Lower lobe of right lung (tissue), 2 donors: ENCODE data around the gene TMF1. TPM values are rescaled to one million over a fixed set of nuclear protein-coding genes. Genes with fewer than 3 reads are reported as not detected.
A peak's percentile ranks its signal among the peaks of the same experiment; 100 is the strongest.

Experiments
- ATAC-seq, 2 donors: fragments of 200-7000 bp; cut with Tn5 transposase; one replicate each; pipeline ENCODE4 v1.9.1; 2020 to 2022; ENCODE audit warnings: mild to moderate bottlenecking in 2 of 2, moderate library complexity in 2 of 2
- DNase-seq: peaks from one replicate; pipeline ENCODE4 v3.0.0-alpha.2; 2020
- H3K27ac ChIP-seq: fragments of 200-600 bp; one replicate; pipeline ENCODE4 v1.8.0; 2022
- H3K27me3 ChIP-seq: fragments of 200-600 bp; one replicate; pipeline ENCODE4 v1.8.0; 2022; ENCODE audit warnings: low read depth
- H3K36me3 ChIP-seq: fragments of 200-600 bp; one replicate; pipeline ENCODE4 v1.8.0; 2022; ENCODE audit warnings: mild to moderate bottlenecking
- H3K4me1 ChIP-seq: fragments of 200-600 bp; one replicate; pipeline ENCODE4 v1.8.0; 2022
- H3K4me3 ChIP-seq: fragments of 200-600 bp; one replicate; pipeline ENCODE4 v1.8.0; 2022; ENCODE audit warnings: mild to moderate bottlenecking
- H3K9me3 ChIP-seq: fragments of 200-600 bp; one replicate; pipeline ENCODE4 v1.8.0; 2022
- CTCF ChIP-seq: fragments of 200-600 bp; IDR thresholded peaks from one replicate; pipeline ENCODE4 v1.8.0; 2022; ENCODE audit warnings: antibody characterized with exemption, mild to moderate bottlenecking
- intact Hi-C: fragments of 100-400 bp; cut with DNase I; formaldehyde crosslinking; loops from one replicate; pipeline ENCODE4 v1.11.0; 2022
- total RNA-seq: library from RNA; stranded (reverse); fragmentation: NEBNext Ultra II Directional; extraction: Animal tissue kit (Norgen Biotek cat#: 25700); gene quantifications from one replicate; pipeline ENCODE4 v1.2.1, GENCODE V29; 2021
- donor health status: DM: no; HTN: yes; CAD: no; lungs with severe emphysema.

TMF1 gene
- total RNA-seq, 1 donor from 2014 or later = 40.0 TPM

GRCh38 chr3:69011096-69011730 lies 40.9 kb downstream of the TMF1 start:
- no peak for DNase-seq
- no peaks in the 10 kb centered on the region for H3K9me3 ChIP-seq
- peak overlapping the region; percentile 79 for H3K4me3 ChIP-seq
- no peaks in the 10 kb centered on the region for H3K27me3 ChIP-seq
- peaks cover 42% of the 10 kb centered on the region for H3K36me3 ChIP-seq
- intact Hi-C loops = no loop called here
- peak overlapping the region; percentile 100 for H3K27ac ChIP-seq
- no peak for TF ChIP-seq CTCF
- H3K4me1 ChIP-seq = peaks cover 44% of the 10 kb centered on the region
- ATAC-seq = no peak

DNA sequence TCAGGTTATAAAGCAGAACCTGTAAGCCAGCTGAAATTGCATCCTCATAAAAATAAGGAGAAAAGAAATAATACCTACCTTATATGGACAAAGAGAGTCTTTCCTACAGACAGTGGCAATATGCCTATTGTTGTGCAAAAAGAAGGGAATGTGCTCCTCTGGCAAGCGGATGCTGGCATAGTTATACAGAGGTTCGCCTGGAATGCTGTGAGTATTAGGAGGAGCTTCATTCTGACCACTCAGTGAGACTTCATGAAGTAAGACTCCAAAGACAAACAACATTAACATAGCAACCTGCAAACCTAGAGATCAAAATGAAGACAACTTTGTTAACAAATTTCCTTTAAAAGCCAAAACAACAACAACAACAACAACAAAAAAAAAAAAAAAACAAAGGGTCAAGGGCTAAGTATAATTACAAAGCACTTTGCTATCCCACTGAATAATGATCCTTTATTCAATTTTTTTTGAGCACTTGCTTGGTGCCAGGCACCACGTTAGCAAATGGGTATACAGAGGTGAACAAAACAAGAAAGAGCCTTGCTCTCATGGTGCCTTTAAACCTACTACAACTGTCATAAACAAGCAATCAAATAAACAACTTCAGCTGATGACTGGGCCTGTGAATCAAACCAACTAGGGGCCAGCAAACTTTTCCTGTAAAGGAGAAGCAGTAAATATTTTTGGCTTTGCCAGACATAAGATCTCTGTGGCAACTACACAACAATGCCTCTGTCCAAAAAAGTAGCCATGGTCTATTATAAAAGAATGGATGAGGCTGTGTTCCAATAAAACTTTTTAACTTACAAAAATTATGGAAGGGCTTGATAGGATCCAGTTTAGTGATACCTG lies 42.3 kb downstream of the TMF1 start:
- Histone ChIP-seq H3K27me3 (no peaks in the 10 kb centered on the region), H3K9me3 (no peaks in the 10 kb centered on the region), H3K36me3 (peaks cover 56% of the 10 kb centered on the region), H3K4me3 (no peak overlapping the region), H3K27ac (peak overlapping the region; percentile 56), H3K4me1 (peaks cover 41% of the 10 kb centered on the region)
- TF ChIP-seq CTCF = no peak
- no peak for ATAC-seq
- DNase-seq = no peak
- intact Hi-C loops = no loop called here

GRCh38 chr3:69008980-69009379 lies 43.2 kb downstream of the TMF1 start:
- Histone ChIP-seq H3K9me3 (no peaks in the 10 kb centered on the region), H3K27me3 (no peaks in the 10 kb centered on the region), H3K4me3 (no peak overlapping the region), H3K27ac (peak overlapping the region; percentile 44), H3K36me3 (peaks cover 64% of the 10 kb centered on the region), H3K4me1 (peaks cover 33% of the 10 kb centered on the region)
- intact Hi-C loops = no loop called here
- ATAC-seq (no peak), DNase-seq (no peak)
- TF ChIP-seq CTCF = no peak

- TF ChIP-seq CTCF = no peak
- Histone ChIP-seq H3K36me3 (peaks cover 94% of the 10 kb centered on the region), H3K27ac (no peak overlapping the region), H3K27me3 (no peaks in the 10 kb centered on the region), H3K4me1 (peaks cover 25% of the 10 kb centered on the region), H3K9me3 (no peaks in the 10 kb centered on the region), H3K4me3 (no peak overlapping the region)
- ATAC-seq = no peak
- intact Hi-C loops = no loop called here
- DNase-seq = no peak
These were observed 46.2 kb downstream of the TMF1 start for GRCh38 chr3:69005791-69006482.

GRCh38 chr3:69005071-69005790 lies 46.9 kb downstream of the TMF1 start:
- H3K4me3 ChIP-seq = no peak overlapping the region
- ATAC-seq (no peak), DNase-seq (no peak)
- no peaks in the 10 kb centered on the region for H3K27me3 ChIP-seq
- H3K36me3 ChIP-seq = peaks cover 94% of the 10 kb centered on the region
- peaks cover 18% of the 10 kb centered on the region for H3K4me1 ChIP-seq
- no peak for TF ChIP-seq CTCF
- H3K9me3 ChIP-seq = no peaks in the 10 kb centered on the region
- H3K27ac ChIP-seq = no peak overlapping the region
- intact Hi-C loops = no loop called here
